Cardiac muscle cell (in vitro differentiated cells and primary cell): ENCODE data around the gene RPS13. TPM values are rescaled to one million over a fixed set of nuclear protein-coding genes. Genes with fewer than 3 reads are reported as not detected.
A peak's percentile ranks its signal among the peaks of the same experiment; 100 is the strongest.
"Not testable (repeated sequence)": the region's sequence is repeated elsewhere in the genome, so short reads cannot be mapped to it uniquely, and the experiment has no call there.

Source experiments
- DNase-seq, 2 donors: peaks; one replicate each; pipeline versions ENCODE4 v3.0.0 to v3.0.0-alpha.2; 2010 to 2017; ENCODE audit warnings: low read depth in 1 of 2, low spot score in 1 of 2
- H3K27ac ChIP-seq: fragments of 200-600 bp; sonication (generic); 2 replicates; pipeline ENCODE4 v1.5.1; 2016
- H3K27me3 ChIP-seq: fragments of 200-600 bp; sonication (generic); 2 replicates; pipeline ENCODE4 v1.6.0; 2016; ENCODE audit warnings: control low read depth
- H3K36me3 ChIP-seq: fragments of 200-600 bp; sonication (generic); 2 replicates; pipeline ENCODE4 v1.5.1; 2016; ENCODE audit warnings: control low read depth
- H3K4me1 ChIP-seq: fragments of 200-600 bp; sonication (generic); 2 replicates; pipeline ENCODE4 v1.8.1; 2017; ENCODE audit warnings: low read depth, mild to moderate bottlenecking, mixed run types
- H3K4me3 ChIP-seq: fragments of 200-600 bp; sonication (generic); 2 replicates; pipeline ENCODE4 v1.5.1; 2016; ENCODE audit warnings: mild to moderate bottlenecking
- H3K9me3 ChIP-seq: fragments of 200-600 bp; sonication (generic); 2 replicates; pipeline ENCODE4 v1.5.1; 2017; ENCODE audit warnings: low read depth, mild to moderate bottlenecking, control low read depth
- CTCF ChIP-seq: IDR thresholded peaks from 2 replicates; pipeline ENCODE4 v1.5.1; 2012; ENCODE audit warnings: low read depth, mild to moderate bottlenecking, low read length
- polyA plus RNA-seq: library from polyadenylated mRNA; unstranded; fragments of >200 nt; fragmentation: Nextera tagmentation; extraction: Ambion mirVana; gene quantifications from 2 replicates; pipeline ENCODE4 v1.2.1, GENCODE V29; 2016
- total RNA-seq: library from RNA; depleted of rRNA; stranded (reverse); fragments of >200 nt; gene quantifications from 2 replicates; pipeline ENCODE4 v1.2.3, GENCODE V29; 2016

RPS13 gene
- total RNA-seq (619 and 672 TPM in 2 replicates), polyA plus RNA-seq (623 and 731 TPM in 2 replicates)

GRCh38 chr11:17077520-17078401, at the start of gene RPS13:
Gene RPS13 (minus strand): TSS chr11:17077667. CDS start chr11:17077641, 26 bp downstream.
- Histone ChIP-seq H3K9me3 (no peaks in the 10 kb centered on the region), H3K4me1 (peaks cover 7% of the 10 kb centered on the region), H3K4me3 (peak within 1 kb of the TSS; percentile 70), H3K27ac (peak within 1 kb of the TSS; percentile 92), H3K36me3 (peaks cover 28% of the 10 kb centered on the region), H3K27me3 (no peaks in the 10 kb centered on the region)
- TF ChIP-seq CTCF, result no peak
- DNase-seq, result peak; percentile 99

- Histone ChIP-seq H3K4me3 (no peak overlapping the region), H3K9me3 (no peaks in the 10 kb centered on the region), H3K36me3 (peaks cover 21% of the 10 kb centered on the region), H3K4me1 (no peaks in the 10 kb centered on the region), H3K27me3 (no peaks in the 10 kb centered on the region), H3K27ac (no peak overlapping the region)
- DNase-seq, result no peak
- no peak for TF ChIP-seq CTCF
Measured at GRCh38 chr11:17121981-17122380, 44.5 kb upstream of the RPS13 start.

GRCh38 chr11:17117262-17117661, 39.8 kb upstream of the RPS13 start:
- H3K27ac ChIP-seq, result no peak overlapping the region
- H3K4me1 ChIP-seq, result no peaks in the 10 kb centered on the region
- DNase-seq, result no peak
- no peaks in the 10 kb centered on the region for H3K27me3 ChIP-seq
- no peak overlapping the region for H3K4me3 ChIP-seq
- TF ChIP-seq CTCF, result no peak
- no peaks in the 10 kb centered on the region for H3K9me3 ChIP-seq
- peaks cover 43% of the 10 kb centered on the region for H3K36me3 ChIP-seq

GRCh38 chr11:17116117-17116516, 38.6 kb upstream of the RPS13 start:
- H3K27me3 ChIP-seq, result no peaks in the 10 kb centered on the region
- no peak overlapping the region for H3K27ac ChIP-seq
- peaks cover 41% of the 10 kb centered on the region for H3K36me3 ChIP-seq
- DNase-seq, result peak in 1 of 2 donors; percentile 7
- no peaks in the 10 kb centered on the region for H3K9me3 ChIP-seq
- H3K4me1 ChIP-seq, result no peaks in the 10 kb centered on the region
- no peak for TF ChIP-seq CTCF
- H3K4me3 ChIP-seq, result no peak overlapping the region

- H3K36me3 ChIP-seq, result peaks cover 55% of the 10 kb centered on the region
- not testable (repeated sequence) for H3K4me1 ChIP-seq, H3K27me3 ChIP-seq, H3K27ac ChIP-seq, H3K4me3 ChIP-seq, H3K9me3 ChIP-seq
- TF ChIP-seq CTCF, result peak; percentile 33
- DNase-seq, result peak; percentile 5 to 14
Measured at GRCh38 chr11:17107745-17108144, 30.3 kb upstream of the RPS13 start.

GRCh38 chr11:17105404-17106040, 28.1 kb upstream of the RPS13 start:
- H3K27me3 ChIP-seq, H3K9me3 ChIP-seq, H3K27ac ChIP-seq, H3K4me1 ChIP-seq, DNase-seq, H3K4me3 ChIP-seq: not testable (repeated sequence)
- peaks cover 53% of the 10 kb centered on the region for H3K36me3 ChIP-seq
